NT2/D1 (cell line): Measurements from ENCODE around the gene ZMYND10.

Experiments
- SUZ12 ChIP-seq: IDR thresholded peaks from 2 replicates; pipeline ENCODE4 v1.6.1; 2011; ENCODE audit not compliant: insufficient read length, insufficient read depth; ENCODE audit errors: extremely low read depth
- YY1 ChIP-seq: IDR thresholded peaks from 2 replicates; pipeline ENCODE4 v1.6.1; 2011; ENCODE audit not compliant: insufficient read length, insufficient read depth
- ZNF274 ChIP-seq: IDR thresholded peaks from 2 replicates; pipeline ENCODE4 v1.6.1; 2011; ENCODE audit warnings: mild to moderate bottlenecking, low read depth, low read length

GRCh38 chr3:50316657-50317242, 28.8 kb downstream of the ZMYND10 start:
- TF ChIP-seq ZNF274, result no peak
- no peak for TF ChIP-seq YY1
- no peak for TF ChIP-seq SUZ12
